Pulmonary artery endothelial cell (primary cell): ENCODE data around the gene TMEM119. TPM values are rescaled to one million over a fixed set of nuclear protein-coding genes. Genes with fewer than 3 reads are reported as not detected.
"Not testable (repeated sequence)": the region's sequence is repeated elsewhere in the genome, so short reads cannot be mapped to it uniquely, and the experiment has no call there.

Source experiments
- DNase-seq: peaks from one replicate; pipeline ENCODE4 v3.0.0-alpha.2; 2011; ENCODE audit warnings: low read depth, low spot score
- total RNA-seq: library from RNA; depleted of rRNA; stranded (reverse); fragments of >200 nt; gene quantifications from 2 replicates; pipeline ENCODE4 v1.2.3, GENCODE V29; 2014

Gene TMEM119
- total RNA-seq, 1 donor from 2014 or later, result not detected

DNA sequence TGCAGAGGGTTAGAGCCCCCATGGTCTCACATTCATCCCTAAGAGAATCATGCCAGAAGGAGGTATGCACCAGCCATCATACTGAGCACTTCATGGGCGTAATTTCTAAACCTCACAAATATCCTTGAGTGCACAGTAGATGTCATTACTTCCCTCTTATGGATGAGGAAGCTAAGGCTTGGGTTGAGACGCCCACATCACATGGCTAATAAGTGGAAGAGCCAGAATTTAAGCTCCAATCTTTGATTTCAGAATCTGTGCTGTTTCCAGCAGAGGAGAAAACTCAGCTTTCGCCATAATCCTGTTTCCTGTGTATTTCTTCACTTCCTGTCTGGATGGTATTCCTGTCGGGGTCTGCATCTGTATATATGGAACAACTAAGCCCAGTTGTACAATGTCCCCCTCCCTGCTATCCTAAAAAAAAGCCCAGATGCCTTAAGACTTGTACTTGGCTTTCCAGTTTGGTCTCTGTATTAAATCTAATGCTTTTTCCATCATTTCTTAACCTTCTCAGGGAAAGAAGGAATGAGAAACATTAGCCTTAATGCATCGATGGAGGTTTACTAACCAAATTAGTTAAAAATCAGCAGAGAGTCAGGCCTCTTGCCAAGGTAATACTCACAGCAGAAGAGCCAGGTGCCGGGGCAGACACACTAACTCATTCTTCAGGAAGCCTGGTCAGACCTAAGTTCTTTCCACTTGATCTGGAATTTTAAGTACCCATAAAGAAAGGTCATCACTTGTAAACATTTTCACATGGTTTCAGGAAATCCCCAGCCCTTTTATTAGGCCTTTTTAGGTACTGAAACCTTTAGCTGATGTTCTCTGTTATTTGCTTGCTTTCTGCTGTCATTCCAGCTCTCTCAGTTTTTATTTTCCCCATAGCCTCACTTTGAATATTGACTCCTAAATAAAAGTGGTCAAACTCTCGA lies 30.2 kb downstream of the TMEM119 start:
- no peak for DNase-seq

DNA sequence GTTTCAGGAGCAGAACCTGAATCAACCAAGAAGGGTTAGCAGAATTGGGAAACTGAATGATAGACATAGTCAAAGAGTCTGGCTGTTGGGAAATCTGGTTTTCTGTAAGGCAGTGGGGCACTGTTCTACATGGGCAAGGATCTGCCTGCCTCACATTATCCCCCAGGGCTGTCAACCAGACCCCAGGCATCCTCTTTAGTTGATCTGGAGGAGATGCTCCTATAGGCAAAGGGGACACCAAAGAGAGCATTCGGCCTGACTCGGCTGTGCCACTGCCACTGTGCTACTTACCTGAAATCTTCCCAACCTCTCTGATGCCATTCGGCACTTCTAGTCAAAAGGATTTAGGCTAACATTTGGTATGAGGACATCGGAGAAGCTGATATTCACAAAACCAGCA lies 31.4 kb downstream of the TMEM119 start:
- DNase-seq, result no peak

DNA sequence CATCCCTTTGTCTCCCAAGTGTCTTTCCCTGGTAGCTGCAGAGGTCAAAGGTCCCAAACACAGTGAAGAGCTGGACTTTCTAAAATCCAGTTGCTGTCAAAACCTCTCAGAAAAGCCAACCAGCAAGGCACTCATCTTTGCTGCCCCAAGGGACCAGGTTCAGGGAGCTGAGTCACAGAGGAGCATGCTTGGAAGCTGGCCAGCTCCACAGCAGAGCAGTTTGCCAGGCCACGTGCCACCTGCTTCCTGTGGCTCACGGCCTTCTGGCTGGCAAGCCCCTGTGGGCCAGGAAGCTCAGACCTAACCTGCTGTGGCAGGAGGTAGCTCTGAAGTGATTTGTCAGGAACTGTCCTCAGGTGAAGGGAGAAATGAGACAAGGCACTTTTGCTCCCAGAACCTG lies 31.9 kb downstream of the TMEM119 start:
- DNase-seq, result peak; percentile 69

DNA sequence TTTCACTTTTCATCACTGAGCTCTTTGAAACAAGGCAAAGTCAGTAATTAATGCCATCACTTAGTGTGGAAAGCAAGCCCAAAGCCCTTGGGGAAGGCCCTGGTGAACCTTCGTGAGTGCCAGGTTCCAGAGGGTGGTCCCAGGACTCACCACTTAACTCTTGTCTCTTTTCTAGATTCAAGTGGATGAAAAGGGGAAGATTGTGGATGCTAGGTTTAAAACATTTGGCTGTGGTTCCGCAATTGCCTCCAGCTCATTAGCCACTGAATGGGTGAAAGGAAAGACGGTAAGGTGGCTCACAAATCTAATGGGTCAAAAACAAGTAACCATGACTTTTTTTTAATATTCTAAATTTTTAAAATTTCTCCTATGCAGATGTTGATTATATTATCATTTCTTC lies 32.7 kb downstream of the TMEM119 start:
- DNase-seq, result no peak

GRCh38 chr12:108564724-108565123 lies 33.2 kb downstream of the TMEM119 start:
- DNase-seq, result no peak

- DNase-seq, result no peak
These were observed 34.1 kb downstream of the TMEM119 start for GRCh38 chr12:108563804-108564151.

GRCh38 chr12:108563136-108563803 lies 34.6 kb downstream of the TMEM119 start:
- peak; percentile 62 for DNase-seq

GRCh38 chr12:108562348-108563135 lies 35.3 kb downstream of the TMEM119 start, which contains the start of gene ISCU:
Gene ISCU, plus strand, starts transcription at chr12:108562596. Its CDS starts 27 bp downstream, at chr12:108562623.
- peak; percentile 85 for DNase-seq

DNA sequence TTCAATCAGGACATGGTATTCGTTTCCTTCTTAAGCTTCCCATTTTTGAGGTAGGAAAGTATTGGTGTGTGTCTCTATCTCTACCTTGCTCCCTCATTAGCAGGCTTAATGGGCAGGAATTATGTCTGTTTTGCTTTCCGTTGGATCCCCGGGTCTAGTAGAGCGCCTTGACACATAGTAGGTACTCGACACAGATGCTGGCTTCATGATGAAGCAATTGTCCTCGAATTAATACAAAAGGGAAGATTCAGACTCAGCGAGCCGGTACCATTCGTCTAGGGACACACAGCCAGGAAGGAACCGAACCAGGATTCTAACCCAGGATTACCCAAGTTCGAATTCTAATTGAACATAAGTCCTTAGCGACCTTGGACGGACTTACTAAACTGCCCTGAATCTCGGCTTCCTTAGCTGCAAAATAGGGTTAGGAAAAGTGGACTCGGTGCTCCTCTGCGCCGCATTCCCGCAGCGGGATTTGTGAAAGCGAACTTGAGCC lies 36.0 kb downstream of the TMEM119 start:
- DNase-seq, result no peak

GRCh38 chr12:108560752-108561719 lies 36.8 kb downstream of the TMEM119 start, which contains the start of gene SART3:
Gene SART3, minus strand, starts transcription at chr12:108561173. Its CDS starts 19 bp downstream, at chr12:108561154.
- peak; percentile 55 for DNase-seq

DNA sequence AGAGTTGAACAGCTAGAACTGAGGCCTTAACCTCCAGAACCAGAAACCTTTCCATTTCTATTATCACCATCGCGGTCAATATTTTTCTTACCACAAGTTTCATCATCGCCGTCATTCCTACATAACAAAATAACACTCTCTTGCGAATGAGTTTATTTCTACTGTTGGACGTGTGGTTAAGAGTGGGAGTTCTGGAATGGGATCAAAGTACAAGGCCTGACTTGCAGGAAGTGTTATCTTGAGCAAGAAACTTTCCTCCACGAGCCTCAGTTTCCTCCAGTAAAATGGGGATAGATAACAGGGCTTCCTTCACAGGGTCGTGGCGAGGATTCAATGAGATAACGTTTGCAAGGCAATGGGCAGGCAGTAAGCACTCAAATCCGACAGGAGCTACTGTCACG lies 37.6 kb downstream of the TMEM119 start:
- no peak for DNase-seq

DNA sequence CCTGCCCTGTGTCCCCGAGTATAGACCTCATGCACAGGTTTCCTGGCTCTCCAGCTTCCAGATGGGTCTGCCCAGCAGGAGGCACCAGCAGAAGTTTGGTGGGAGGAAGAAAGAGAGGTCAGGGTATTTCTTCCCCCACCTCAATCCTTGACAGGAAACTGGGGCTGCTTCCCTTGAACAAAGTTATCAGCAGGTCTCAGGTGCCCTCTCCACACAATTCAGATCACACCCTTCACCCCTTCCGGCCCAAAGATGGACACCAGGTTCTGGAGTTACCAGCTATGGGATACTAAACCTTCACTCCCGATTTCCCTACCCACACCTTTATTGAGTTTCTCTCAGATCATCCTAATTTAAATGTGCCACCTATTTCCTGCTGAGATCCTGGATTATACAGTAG lies 38.1 kb downstream of the TMEM119 start:
- no peak for DNase-seq

DNA sequence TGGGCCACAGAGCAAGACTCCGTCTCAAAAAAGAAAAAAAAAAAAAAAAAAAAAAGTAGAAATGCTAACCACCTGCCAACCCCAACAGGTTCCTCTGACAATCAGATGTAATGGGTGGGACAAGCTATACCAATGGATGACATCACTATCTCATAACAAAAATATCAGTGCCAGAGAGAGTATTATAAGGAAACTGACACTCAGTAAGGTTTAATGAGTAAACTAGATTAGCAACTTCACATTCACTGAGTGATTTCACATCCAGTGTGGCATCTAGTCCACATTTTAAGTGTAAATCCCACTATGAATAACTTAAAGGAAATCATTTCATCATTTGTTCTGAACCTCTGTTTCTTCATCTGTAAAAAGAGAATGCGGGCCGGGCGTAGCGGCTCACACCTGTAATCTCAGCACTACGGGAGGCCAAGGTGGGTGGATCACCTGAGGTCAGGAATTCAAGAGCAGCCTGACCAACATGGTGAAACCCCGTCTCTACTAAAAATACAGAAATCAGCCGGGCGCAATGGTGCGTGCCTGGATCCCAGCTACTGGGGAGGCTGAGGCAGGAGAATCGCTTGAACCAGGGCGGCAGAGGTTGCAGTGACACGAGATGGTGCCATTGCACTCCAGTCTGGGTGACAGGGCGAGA lies 38.8 kb downstream of the TMEM119 start:
- no peak for DNase-seq

- DNase-seq, result not testable (repeated sequence)
These were observed 42.5 kb downstream of the TMEM119 start for GRCh38 chr12:108555383-108555782.

- DNase-seq, result no peak
These were observed 44.1 kb downstream of the TMEM119 start for GRCh38 chr12:108553799-108554198.

DNA sequence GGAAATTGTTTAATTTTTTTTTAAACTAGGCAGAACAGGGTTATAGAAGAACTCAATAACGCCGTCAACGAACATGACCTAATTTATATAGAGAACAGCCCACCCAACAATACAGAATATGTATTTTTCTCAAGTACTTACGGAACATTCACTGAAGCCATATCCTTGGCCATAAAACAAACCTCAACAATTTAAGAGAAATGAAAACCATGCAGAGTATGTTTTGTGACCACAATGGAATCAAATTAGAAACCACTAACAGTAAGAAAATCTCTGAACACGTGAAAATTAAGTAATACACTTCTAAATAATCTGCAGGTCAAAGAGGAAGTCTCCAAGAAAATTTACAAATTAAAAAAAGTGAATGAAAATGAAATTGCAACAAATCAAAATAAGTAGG lies 46.3 kb downstream of the TMEM119 start:
- no peak for DNase-seq

GRCh38 chr12:108548954-108549521 lies 48.8 kb downstream of the TMEM119 start:
- DNase-seq, result no peak

- DNase-seq, result no peak
These were observed 50.2 kb downstream of the TMEM119 start for GRCh38 chr12:108547686-108548085.

DNA sequence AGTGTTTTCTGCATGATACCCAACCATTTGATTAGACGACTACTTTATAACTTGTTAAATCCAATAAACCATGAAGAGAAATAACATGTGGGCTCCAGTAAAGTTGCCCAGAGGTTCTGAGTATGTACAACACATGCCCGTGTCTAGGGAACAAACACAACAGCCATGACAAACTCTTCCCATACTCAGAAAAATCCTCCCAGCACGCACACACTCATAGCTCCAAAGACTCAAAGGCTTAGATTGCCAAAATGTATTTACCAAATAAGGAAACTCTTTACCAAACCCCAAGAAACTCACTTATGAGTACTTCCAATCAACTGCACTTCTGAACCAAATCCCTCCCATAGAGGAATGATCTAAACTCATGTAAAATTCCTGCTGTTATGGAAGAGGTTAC lies 54.2 kb downstream of the TMEM119 start:
- no peak for DNase-seq
